ENCODE data around the gene LEMD2.

The LEMD2 gene

DNA sequence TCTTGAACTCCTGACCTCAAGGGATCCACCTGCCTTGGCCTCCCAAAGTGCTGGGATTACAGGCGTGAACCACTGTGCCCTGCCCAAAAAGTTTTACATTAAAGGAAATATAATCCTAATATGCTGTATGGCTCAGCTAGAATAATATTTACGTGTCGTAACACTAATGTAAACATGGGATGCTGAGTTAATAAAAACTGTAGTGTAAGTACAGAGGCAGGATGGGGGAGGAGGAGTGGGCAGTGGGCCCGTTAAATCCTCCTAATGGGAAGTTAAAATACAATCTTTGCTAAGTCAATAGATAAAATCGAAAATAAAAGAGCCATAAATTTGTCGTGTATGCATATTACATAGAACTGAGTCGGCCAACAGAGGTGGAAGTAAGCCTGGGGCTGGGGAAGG is 30.1 kb downstream of the LEMD2 start (continued):
- TF ChIP-seq, protein P1, sequence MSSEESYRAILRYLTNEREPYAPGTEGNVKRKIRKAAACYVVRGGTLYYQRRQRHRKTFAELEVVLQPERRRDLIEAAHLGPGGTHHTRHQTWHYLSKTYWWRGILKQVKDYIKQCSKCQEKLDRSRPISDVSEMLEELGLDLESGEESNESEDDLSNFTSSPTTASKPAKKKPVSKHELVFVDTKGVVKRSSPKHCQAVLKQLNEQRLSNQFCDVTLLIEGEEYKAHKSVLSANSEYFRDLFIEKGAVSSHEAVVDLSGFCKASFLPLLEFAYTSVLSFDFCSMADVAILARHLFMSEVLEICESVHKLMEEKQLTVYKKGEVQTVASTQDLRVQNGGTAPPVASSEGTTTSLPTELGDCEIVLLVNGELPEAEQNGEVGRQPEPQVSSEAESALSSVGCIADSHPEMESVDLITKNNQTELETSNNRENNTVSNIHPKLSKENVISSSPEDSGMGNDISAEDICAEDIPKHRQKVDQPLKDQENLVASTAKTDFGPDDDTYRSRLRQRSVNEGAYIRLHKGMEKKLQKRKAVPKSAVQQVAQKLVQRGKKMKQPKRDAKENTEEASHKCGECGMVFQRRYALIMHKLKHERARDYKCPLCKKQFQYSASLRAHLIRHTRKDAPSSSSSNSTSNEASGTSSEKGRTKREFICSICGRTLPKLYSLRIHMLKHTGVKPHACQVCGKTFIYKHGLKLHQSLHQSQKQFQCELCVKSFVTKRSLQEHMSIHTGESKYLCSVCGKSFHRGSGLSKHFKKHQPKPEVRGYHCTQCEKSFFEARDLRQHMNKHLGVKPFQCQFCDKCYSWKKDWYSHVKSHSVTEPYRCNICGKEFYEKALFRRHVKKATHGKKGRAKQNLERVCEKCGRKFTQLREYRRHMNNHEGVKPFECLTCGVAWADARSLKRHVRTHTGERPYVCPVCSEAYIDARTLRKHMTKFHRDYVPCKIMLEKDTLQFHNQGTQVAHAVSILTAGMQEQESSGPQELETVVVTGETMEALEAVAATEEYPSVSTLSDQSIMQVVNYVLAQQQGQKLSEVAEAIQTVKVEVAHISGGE (tag by site-specific recombination; conservative IDR thresholded peaks at IDR 0.05; ENCODE audit: low read depth) = no peak
- peak; percentile 66 for TF ChIP-seq KLF1 (tag by site-specific recombination; IDR thresholded peaks at IDR 0.05)
- TF ChIP-seq, protein P2, sequence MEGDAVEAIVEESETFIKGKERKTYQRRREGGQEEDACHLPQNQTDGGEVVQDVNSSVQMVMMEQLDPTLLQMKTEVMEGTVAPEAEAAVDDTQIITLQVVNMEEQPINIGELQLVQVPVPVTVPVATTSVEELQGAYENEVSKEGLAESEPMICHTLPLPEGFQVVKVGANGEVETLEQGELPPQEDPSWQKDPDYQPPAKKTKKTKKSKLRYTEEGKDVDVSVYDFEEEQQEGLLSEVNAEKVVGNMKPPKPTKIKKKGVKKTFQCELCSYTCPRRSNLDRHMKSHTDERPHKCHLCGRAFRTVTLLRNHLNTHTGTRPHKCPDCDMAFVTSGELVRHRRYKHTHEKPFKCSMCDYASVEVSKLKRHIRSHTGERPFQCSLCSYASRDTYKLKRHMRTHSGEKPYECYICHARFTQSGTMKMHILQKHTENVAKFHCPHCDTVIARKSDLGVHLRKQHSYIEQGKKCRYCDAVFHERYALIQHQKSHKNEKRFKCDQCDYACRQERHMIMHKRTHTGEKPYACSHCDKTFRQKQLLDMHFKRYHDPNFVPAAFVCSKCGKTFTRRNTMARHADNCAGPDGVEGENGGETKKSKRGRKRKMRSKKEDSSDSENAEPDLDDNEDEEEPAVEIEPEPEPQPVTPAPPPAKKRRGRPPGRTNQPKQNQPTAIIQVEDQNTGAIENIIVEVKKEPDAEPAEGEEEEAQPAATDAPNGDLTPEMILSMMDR (tag by site-specific recombination; IDR thresholded peaks at IDR 0.05) = no peak
- TF ChIP-seq ZNF140 (tag by site-specific recombination; IDR thresholded peaks at IDR 0.05) = no peak
- TF ChIP-seq ZNF555 (tag by site-specific recombination; conservative IDR thresholded peaks at IDR 0.05) = no peak
- TF ChIP-seq, protein P3, sequence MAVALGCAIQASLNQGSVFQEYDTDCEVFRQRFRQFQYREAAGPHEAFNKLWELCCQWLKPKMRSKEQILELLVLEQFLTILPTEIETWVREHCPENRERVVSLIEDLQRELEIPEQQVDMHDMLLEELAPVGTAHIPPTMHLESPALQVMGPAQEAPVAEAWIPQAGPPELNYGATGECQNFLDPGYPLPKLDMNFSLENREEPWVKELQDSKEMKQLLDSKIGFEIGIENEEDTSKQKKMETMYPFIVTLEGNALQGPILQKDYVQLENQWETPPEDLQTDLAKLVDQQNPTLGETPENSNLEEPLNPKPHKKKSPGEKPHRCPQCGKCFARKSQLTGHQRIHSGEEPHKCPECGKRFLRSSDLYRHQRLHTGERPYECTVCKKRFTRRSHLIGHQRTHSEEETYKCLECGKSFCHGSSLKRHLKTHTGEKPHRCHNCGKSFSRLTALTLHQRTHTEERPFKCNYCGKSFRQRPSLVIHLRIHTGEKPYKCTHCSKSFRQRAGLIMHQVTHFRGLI (tag by site-specific recombination; IDR thresholded peaks at IDR 0.05) = 0 out of 2 replicates have a peak, but pooled peaks have one; percentile 21
- TF ChIP-seq TRIM28 (IDR thresholded peaks at IDR 0.05; ENCODE audit: borderline replicate concordance, low read length) = peak; percentile 76; the same call in 1 of the 2 replicates
- TF ChIP-seq, protein P4, sequence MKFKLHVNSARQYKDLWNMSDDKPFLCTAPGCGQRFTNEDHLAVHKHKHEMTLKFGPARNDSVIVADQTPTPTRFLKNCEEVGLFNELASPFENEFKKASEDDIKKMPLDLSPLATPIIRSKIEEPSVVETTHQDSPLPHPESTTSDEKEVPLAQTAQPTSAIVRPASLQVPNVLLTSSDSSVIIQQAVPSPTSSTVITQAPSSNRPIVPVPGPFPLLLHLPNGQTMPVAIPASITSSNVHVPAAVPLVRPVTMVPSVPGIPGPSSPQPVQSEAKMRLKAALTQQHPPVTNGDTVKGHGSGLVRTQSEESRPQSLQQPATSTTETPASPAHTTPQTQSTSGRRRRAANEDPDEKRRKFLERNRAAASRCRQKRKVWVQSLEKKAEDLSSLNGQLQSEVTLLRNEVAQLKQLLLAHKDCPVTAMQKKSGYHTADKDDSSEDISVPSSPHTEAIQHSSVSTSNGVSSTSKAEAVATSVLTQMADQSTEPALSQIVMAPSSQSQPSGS (tag by site-specific recombination; IDR thresholded peaks at IDR 0.05; ENCODE audit: low read depth) = 0 out of 2 replicates have a peak, but pooled peaks have one; percentile 15
- TF ChIP-seq ZNF596 (tag by site-specific recombination; IDR thresholded peaks at IDR 0.05) = peak; percentile 52; the same call in 1 of the 2 replicates
- TF ChIP-seq GFI1B (tag by site-specific recombination; IDR thresholded peaks at IDR 0.05) = peak; percentile 93
- TF ChIP-seq, protein P5, sequence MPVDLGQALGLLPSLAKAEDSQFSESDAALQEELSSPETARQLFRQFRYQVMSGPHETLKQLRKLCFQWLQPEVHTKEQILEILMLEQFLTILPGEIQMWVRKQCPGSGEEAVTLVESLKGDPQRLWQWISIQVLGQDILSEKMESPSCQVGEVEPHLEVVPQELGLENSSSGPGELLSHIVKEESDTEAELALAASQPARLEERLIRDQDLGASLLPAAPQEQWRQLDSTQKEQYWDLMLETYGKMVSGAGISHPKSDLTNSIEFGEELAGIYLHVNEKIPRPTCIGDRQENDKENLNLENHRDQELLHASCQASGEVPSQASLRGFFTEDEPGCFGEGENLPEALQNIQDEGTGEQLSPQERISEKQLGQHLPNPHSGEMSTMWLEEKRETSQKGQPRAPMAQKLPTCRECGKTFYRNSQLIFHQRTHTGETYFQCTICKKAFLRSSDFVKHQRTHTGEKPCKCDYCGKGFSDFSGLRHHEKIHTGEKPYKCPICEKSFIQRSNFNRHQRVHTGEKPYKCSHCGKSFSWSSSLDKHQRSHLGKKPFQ (tag by site-specific recombination; IDR thresholded peaks at IDR 0.05) = 0 out of 2 replicates have a peak, but pooled peaks have one; percentile 49
- TF ChIP-seq KLF10 (tag by site-specific recombination; IDR thresholded peaks at IDR 0.05) = 0 out of 2 replicates have a peak, but pooled peaks have one; percentile 46
- 0 out of 2 replicates have a peak, but pooled peaks have one; percentile 48 for TF ChIP-seq ZBTB8A (tag by site-specific recombination; IDR thresholded peaks at IDR 0.05)
- TF ChIP-seq, protein P6, sequence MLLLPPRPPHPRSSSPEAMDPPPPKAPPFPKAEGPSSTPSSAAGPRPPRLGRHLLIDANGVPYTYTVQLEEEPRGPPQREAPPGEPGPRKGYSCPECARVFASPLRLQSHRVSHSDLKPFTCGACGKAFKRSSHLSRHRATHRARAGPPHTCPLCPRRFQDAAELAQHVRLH (tag by site-specific recombination; IDR thresholded peaks at IDR 0.05) = no peak
- peak; percentile 96 for TF ChIP-seq OSR2 (tag by site-specific recombination; IDR thresholded peaks at IDR 0.05)
- peak; percentile 42; the same call in 1 of the 2 replicates for TF ChIP-seq ZNF600 (tag by site-specific recombination; IDR thresholded peaks at IDR 0.05)
- TF ChIP-seq IKZF3 (tag by site-specific recombination; IDR thresholded peaks at IDR 0.05) = peak; percentile 56
- TF ChIP-seq, protein P7, sequence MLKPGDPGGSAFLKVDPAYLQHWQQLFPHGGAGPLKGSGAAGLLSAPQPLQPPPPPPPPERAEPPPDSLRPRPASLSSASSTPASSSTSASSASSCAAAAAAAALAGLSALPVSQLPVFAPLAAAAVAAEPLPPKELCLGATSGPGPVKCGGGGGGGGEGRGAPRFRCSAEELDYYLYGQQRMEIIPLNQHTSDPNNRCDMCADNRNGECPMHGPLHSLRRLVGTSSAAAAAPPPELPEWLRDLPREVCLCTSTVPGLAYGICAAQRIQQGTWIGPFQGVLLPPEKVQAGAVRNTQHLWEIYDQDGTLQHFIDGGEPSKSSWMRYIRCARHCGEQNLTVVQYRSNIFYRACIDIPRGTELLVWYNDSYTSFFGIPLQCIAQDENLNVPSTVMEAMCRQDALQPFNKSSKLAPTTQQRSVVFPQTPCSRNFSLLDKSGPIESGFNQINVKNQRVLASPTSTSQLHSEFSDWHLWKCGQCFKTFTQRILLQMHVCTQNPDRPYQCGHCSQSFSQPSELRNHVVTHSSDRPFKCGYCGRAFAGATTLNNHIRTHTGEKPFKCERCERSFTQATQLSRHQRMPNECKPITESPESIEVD (tag by site-specific recombination; IDR thresholded peaks at IDR 0.05) = peak; percentile 85
- TF ChIP-seq, protein P8, sequence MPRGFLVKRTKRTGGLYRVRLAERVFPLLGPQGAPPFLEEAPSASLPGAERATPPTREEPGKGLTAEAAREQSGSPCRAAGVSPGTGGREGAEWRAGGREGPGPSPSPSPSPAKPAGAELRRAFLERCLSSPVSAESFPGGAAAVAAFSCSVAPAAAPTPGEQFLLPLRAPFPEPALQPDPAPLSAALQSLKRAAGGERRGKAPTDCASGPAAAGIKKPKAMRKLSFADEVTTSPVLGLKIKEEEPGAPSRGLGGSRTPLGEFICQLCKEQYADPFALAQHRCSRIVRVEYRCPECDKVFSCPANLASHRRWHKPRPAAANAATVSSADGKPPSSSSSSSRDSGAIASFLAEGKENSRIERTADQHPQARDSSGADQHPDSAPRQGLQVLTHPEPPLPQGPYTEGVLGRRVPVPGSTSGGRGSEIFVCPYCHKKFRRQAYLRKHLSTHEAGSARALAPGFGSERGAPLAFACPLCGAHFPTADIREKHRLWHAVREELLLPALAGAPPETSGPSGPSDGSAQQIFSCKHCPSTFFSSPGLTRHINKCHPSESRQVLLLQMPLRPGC (tag by site-specific recombination; IDR thresholded peaks at IDR 0.05) = peak; percentile 69; the same call in 1 of the 2 replicates
- TF ChIP-seq ZSCAN30 (tag by site-specific recombination; IDR thresholded peaks at IDR 0.05) = 0 out of 2 replicates have a peak, but pooled peaks have one; percentile 25
- peak; percentile 52 for TF ChIP-seq ZBTB17 (tag by site-specific recombination; IDR thresholded peaks at IDR 0.05)
- peak; percentile 50; the same call in 1 of the 2 replicates for TF ChIP-seq TCF7L2 (IDR thresholded peaks at IDR 0.05; ENCODE audit: borderline replicate concordance, low read depth, low read length)
- TF ChIP-seq ZNF366 (tag by site-specific recombination; conservative IDR thresholded peaks at IDR 0.05) = peak; percentile 42; the same call in 1 of the 2 replicates
- TF ChIP-seq, protein P9, sequence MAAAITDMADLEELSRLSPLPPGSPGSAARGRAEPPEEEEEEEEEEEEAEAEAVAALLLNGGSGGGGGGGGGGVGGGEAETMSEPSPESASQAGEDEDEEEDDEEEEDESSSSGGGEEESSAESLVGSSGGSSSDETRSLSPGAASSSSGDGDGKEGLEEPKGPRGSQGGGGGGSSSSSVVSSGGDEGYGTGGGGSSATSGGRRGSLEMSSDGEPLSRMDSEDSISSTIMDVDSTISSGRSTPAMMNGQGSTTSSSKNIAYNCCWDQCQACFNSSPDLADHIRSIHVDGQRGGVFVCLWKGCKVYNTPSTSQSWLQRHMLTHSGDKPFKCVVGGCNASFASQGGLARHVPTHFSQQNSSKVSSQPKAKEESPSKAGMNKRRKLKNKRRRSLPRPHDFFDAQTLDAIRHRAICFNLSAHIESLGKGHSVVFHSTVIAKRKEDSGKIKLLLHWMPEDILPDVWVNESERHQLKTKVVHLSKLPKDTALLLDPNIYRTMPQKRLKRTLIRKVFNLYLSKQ (tag by site-specific recombination; IDR thresholded peaks at IDR 0.05; ENCODE audit: borderline replicate concordance) = no peak

Measured in HEK293 (cell line).